NB4 (cell line): ENCODE measurements around the gene AWAT2.

Experiments
- MYC ChIP-seq: IDR thresholded peaks from 2 replicates; pipeline ENCODE4 v1.6.1; 2011; ENCODE audit warnings: low read depth, low read length
- POLR2A ChIP-seq: IDR thresholded peaks from 2 replicates; pipeline ENCODE4 v1.6.1; 2011; ENCODE audit warnings: mild to moderate bottlenecking; ENCODE audit not compliant: insufficient read length; ENCODE audit errors: extremely low read depth
- TF ChIP-seq, protein P1 (sequence below): IDR thresholded peaks from 2 replicates; pipeline ENCODE4 v1.6.1; 2011; ENCODE audit warnings: low read depth, low read length
- TF ChIP-seq, protein P2 (sequence below): IDR thresholded peaks from one replicate; pipeline ENCODE4 v1.5.1; 2012; ENCODE audit warnings: low read depth, low read length

DNA sequence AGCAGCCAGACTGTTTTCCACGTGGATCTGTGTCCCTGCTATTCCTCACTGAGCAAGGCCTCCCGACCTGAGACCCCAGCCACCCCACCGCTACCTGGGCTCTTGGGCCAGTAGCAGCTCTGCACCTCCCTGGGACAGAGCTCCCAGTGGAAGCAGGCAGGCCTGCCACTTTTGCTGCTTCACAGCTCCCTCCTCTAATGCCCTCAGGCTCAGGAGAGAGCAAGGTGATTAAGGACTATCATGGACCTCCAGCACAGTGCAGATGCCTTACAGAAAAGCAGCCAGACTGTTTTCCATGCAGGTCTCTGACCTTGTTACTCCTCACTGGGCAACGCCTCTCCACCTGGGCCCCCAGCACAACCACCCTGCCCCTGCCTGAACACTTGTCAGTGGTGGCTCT is 37.0 kb downstream of the AWAT2 start:
- TF ChIP-seq POLR2A (no peak), MYC (no peak)
- TF ChIP-seq, protein P1, sequence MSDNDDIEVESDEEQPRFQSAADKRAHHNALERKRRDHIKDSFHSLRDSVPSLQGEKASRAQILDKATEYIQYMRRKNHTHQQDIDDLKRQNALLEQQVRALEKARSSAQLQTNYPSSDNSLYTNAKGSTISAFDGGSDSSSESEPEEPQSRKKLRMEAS = no peak
- TF ChIP-seq, protein P2, sequence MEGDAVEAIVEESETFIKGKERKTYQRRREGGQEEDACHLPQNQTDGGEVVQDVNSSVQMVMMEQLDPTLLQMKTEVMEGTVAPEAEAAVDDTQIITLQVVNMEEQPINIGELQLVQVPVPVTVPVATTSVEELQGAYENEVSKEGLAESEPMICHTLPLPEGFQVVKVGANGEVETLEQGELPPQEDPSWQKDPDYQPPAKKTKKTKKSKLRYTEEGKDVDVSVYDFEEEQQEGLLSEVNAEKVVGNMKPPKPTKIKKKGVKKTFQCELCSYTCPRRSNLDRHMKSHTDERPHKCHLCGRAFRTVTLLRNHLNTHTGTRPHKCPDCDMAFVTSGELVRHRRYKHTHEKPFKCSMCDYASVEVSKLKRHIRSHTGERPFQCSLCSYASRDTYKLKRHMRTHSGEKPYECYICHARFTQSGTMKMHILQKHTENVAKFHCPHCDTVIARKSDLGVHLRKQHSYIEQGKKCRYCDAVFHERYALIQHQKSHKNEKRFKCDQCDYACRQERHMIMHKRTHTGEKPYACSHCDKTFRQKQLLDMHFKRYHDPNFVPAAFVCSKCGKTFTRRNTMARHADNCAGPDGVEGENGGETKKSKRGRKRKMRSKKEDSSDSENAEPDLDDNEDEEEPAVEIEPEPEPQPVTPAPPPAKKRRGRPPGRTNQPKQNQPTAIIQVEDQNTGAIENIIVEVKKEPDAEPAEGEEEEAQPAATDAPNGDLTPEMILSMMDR = no peak
